GM12865 (cell line): ENCODE measurements around the gene BANP.
"Not testable (repeated sequence)": the region's sequence is repeated elsewhere in the genome, so short reads cannot be mapped to it uniquely, and the experiment has no call there.

Source experiments
- DNase-seq: peaks from one replicate; pipeline ENCODE4 v3.0.0; 2010; ENCODE audit warnings: low read depth
- H3K4me3 ChIP-seq: 2 replicates; pipeline ENCODE4 v1.5.1; 2011; ENCODE audit warnings: mild to moderate bottlenecking, low read depth, low read length, control low read depth
- TF ChIP-seq, protein P1 (sequence below): IDR thresholded peaks from 2 replicates; pipeline ENCODE4 v1.5.1; 2011; ENCODE audit warnings: low read length, control low read depth, low read depth, inconsistent platforms; ENCODE audit not compliant: insufficient read depth; ENCODE audit errors: missing control alignments

Gene BANP

DNA sequence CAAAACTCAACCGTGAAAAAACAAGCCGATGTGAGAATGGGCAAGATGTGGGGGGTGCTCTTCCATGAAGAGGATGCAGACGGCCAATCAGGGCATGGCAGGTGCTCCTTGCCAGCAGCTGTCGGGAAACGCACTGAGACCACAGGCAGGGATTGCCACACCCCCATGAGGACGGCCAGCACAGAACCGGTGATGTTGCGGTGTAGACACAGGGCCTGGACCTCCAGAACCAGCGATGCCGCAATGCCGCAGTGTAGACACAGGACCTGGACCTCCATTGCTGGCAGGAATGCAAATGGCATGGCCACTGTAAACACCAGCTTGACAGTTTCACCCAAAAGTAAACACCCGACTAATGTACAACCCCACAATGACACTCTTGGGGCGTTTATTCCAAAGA is 164.9 kb downstream of the BANP start:
- TF ChIP-seq, protein P1, sequence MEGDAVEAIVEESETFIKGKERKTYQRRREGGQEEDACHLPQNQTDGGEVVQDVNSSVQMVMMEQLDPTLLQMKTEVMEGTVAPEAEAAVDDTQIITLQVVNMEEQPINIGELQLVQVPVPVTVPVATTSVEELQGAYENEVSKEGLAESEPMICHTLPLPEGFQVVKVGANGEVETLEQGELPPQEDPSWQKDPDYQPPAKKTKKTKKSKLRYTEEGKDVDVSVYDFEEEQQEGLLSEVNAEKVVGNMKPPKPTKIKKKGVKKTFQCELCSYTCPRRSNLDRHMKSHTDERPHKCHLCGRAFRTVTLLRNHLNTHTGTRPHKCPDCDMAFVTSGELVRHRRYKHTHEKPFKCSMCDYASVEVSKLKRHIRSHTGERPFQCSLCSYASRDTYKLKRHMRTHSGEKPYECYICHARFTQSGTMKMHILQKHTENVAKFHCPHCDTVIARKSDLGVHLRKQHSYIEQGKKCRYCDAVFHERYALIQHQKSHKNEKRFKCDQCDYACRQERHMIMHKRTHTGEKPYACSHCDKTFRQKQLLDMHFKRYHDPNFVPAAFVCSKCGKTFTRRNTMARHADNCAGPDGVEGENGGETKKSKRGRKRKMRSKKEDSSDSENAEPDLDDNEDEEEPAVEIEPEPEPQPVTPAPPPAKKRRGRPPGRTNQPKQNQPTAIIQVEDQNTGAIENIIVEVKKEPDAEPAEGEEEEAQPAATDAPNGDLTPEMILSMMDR, result no peak
- no peak overlapping the region for H3K4me3 ChIP-seq
- no peak for DNase-seq

DNA sequence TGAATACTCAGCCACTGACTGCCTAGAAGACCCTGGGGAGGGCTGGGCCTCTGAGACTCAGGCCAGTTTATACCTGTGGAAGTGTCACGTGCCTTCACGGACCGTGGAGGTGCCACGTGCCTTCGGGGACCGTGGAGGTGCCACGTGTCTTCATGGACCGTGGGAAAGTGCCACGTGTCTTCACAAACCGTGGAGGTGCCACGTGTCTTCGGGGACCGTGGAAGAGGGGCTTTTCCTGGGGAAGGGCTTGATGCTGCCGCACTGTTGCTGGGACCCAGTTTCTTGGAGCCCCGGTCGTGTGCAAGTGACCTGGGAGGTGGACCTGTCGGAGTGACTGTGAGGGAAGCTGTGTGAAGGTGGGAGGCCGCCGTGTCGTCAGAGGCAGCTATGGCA is 166.2 kb downstream of the BANP start:
- no peak for DNase-seq
- no peak overlapping the region for H3K4me3 ChIP-seq
- TF ChIP-seq, protein P1, result no peak

DNA sequence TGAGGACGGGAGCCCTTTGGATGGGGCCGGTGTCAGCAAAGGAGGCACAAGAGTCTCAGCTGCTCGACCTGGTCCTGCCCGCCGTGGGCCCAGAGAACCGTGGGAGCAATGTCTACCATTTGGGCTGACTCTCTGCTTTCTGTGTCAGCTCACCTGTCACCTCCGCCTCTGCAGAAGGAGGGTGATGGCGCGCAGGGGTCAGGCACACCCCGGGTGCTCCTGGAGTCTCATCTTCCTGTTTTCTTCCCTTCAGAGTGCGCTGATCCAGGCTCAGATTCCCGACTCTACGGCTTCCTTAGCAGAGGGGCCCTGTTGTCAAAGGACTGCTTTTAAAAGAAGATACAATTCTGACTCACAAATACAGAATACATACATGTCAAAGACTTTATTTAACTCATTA is 167.1 kb downstream of the BANP start:
- no peak for DNase-seq
- TF ChIP-seq, protein P1, result no peak
- H3K4me3 ChIP-seq, result no peak overlapping the region

DNA sequence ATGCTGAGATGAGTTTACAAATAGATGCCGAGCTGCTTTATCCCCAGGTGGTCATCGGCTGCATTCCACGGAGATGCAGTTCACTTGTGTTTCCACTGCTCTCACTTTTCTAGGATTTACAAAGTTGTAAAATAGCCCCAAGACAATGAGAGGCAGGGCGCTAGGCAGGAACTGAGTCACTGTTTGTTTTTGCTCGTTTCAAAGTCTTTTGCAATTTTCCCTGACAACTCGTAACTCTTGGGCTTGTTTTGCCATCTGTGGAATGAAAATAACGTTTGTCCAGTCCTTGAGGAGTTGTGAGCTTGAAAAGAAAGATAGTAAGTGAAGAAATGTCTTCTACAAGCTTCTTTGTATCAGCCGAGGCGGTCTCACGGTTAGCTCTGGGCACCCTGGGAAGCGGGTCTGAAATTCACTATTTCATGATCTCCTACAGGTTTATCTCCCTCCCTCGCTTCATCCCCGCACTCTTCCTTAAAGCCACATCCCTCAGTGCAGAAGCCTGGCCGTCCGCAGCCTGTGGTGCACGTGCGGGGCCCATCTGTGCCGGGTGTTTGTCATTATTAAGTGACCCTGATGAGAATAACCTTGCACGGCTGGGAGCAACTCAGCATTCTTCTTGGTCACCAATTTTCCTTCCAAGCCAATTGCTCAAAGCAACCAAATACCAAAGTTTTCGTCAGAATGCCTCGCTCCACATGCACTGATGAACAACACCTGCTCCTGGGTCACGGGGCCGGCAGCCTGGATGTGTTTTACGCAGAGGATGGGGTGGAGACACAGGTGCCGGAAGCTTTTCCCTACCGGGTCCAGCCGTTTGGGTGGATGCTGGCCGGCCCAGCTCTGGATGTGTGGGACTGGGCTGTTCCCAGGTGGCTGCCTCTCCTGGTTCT is 167.9 kb downstream of the BANP start:
- not testable (repeated sequence) for H3K4me3 ChIP-seq, DNase-seq

DNA sequence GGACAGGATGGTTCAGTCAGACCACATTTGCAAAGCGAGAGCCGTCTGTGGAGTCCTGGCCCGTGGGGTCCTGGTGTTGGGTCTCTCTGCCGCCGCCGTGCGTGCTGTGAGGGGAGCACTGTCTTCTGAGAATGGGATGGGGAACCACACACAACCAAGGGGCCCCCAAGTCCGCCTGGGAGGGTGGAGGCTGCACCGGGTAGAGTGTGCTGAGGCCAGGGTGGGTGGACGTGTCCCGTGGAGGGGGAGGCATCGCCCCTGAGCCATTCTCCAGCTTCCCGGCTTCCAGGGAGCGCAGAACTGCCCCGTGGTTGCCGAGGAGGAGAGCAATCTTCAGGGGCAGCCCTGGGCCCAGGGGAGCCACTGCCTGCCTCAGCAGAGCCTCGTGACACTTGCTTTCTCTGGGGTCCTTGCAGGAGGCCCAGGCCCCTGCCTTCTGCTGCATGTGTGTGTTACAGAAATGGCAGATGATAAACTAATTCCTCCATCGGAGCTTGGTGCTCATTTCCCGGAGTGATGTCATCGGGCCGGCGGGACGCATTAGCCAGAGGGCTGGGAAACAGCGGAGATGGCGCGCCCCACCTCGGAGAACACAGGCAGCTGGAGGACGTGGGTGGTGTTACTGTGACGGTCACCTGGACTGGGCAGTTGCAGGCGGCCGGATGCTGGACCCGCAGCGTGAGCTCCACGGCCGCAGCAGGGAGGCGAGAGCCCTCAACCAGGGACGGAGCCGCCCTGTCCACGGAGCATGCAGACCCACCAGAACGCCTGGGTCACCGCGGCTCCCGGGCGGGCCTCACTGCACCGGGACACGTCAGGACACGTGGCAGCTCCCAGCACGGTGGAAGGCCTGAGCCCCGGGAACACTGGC is 168.9 kb downstream of the BANP start:
- not testable (repeated sequence) for H3K4me3 ChIP-seq, DNase-seq

DNA sequence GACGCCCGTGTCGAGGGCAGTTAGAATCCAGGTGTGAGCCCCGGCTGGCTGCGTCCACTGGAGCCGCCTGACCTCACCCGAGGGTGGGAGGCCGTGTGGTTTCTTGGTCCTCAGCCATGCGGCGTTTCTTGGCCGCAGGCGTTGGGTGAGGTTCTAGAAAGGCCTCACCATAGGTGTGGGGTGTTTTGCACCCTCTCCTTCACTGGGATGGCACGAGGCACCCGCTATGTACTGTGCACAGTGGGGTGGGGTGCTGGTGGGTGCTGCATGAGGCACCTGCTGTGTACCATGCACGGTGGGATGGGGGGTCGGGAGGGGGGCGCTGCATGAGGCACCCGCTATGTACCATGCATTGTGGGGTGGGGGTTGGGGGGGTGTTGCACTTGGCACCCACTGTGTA is 169.6 kb downstream of the BANP start:
- H3K4me3 ChIP-seq, result no peak overlapping the region
- DNase-seq, result no peak
- TF ChIP-seq, protein P1, result no peak

DNA sequence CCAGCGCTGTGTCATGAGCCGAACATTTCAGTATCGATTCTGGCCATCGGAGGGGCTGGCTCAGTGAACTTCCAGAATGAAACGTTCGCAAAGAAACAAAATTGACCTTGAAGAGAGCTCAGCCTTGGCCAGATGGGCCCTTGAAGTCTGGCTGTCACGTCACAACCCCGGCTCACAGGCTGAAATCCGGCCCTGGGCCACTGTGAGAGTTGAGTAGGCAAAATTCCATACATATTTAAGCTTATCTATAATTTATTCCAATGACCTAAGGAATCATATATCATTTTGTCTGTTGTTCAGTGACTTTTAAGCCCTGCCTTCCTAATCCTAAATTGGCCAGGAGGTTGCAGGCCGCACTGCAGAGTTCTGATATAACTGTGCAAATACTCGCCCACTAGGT is 170.2 kb downstream of the BANP start:
- not testable (repeated sequence) for DNase-seq, H3K4me3 ChIP-seq

DNA sequence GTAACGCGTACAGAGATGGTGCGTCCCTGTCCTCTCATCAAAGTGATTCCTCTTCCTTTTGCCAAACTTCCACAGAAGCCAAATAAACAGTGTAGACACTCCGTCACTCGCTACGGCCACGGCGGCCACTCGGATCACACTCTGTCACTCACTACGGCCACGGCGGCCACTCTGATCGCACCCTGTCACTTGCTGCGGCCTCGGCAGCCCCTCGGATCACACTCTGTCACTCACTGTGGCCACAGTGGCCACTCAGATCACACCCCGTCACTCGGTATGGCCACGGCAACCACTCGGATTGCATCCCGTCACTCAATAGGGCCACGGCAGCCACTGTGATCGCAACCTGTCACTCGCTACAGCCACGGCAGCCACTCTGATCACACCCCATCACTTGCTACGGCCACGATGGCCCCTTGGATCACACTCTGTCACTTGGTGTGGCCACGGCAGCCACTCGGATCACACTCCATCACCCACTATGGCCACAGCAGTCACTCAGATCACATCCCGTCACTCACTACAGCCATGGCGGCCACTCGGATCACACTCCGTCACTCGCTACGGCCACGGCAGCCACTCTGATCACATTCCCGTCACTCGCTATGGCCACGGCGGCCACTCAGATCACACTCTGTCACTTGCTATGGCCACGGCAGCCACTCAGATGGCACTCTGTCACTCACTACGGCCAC is 170.8 kb downstream of the BANP start:
- no peak for DNase-seq

More for the DNA sequence above, 170.8 kb downstream of the BANP start:
- no peak overlapping the region for H3K4me3 ChIP-seq
- TF ChIP-seq, protein P1, result no peak
